Endodermal cell (in vitro differentiated cells): ENCODE measurements around the gene CHAT. TPM values are rescaled to one million over a fixed set of nuclear protein-coding genes. Genes with fewer than 3 reads are reported as not detected.
A peak's percentile ranks its signal among the peaks of the same experiment; 100 is the strongest.

Experiments used
- DNase-seq: peaks from one replicate; pipeline ENCODE4 v3.0.0-alpha.2; 2017
- H3K27ac ChIP-seq: 2 replicates; pipeline ENCODE4 v1.5.1; 2013; ENCODE audit warnings: mild to moderate bottlenecking, low read depth, low read length, moderate library complexity
- H3K27me3 ChIP-seq: 2 replicates; pipeline ENCODE4 v1.6.1; 2013; ENCODE audit warnings: mild to moderate bottlenecking, low read length, moderate library complexity; ENCODE audit not compliant: insufficient read depth, control insufficient read depth, poor library complexity, severe bottlenecking
- H3K36me3 ChIP-seq: 2 replicates; pipeline ENCODE4 v1.7.0; 2013; ENCODE audit warnings: mild to moderate bottlenecking, low read length, moderate library complexity; ENCODE audit not compliant: control insufficient read depth, insufficient read depth
- H3K4me1 ChIP-seq: one replicate; pipeline ENCODE4 v1.7.0; 2013; ENCODE audit warnings: low read length; ENCODE audit not compliant: control insufficient read depth, insufficient read depth
- H3K4me3 ChIP-seq: 2 replicates; pipeline ENCODE4 v1.5.1; 2013; ENCODE audit warnings: mild to moderate bottlenecking, low read length, moderate library complexity
- H3K9ac ChIP-seq: 2 replicates; pipeline ENCODE4 v1.6.1; 2013; ENCODE audit warnings: mild to moderate bottlenecking, low read length, moderate library complexity; ENCODE audit not compliant: poor library complexity, severe bottlenecking; ENCODE audit errors: extremely low read depth
- H3K9me3 ChIP-seq: 2 replicates; pipeline ENCODE4 v1.6.1; 2013; ENCODE audit warnings: mild to moderate bottlenecking, low read length, moderate library complexity; ENCODE audit not compliant: control insufficient read depth
- H3K27ac Mint-ChIP-seq: 2 replicates; pipeline ENCODE4 v1.8.0; 2020; ENCODE audit warnings: mixed read lengths
- H3K27me3 Mint-ChIP-seq: 2 replicates; pipeline ENCODE4 v1.8.0; 2021; ENCODE audit warnings: mild to moderate bottlenecking, mixed read lengths; ENCODE audit not compliant: insufficient read depth
- H3K36me3 Mint-ChIP-seq: 2 replicates; pipeline ENCODE4 v1.8.0; 2020; ENCODE audit warnings: low read depth, mixed read lengths
- H3K4me1 Mint-ChIP-seq: 2 replicates; pipeline ENCODE4 v1.8.0; 2020; ENCODE audit warnings: mixed read lengths
- H3K4me3 Mint-ChIP-seq: 2 replicates; pipeline ENCODE4 v1.8.0; 2020; ENCODE audit warnings: mild to moderate bottlenecking, moderate library complexity, mixed read lengths
- H3K9me3 Mint-ChIP-seq: 2 replicates; pipeline ENCODE4 v1.8.0; 2020; ENCODE audit warnings: mild to moderate bottlenecking, mixed read lengths
- CTCF ChIP-seq: fragments of 200-600 bp; sonication (generic); conservative IDR thresholded peaks from 2 replicates; pipeline ENCODE4 v1.5.0; 2021; ENCODE audit warnings: antibody characterized with exemption, mild to moderate bottlenecking
- WGBS, 2 experiments: methylation state at CpG; one replicate each; pipeline versions ENCODE4 v1.1.5 to v1.1.7; 2013; ENCODE audit warnings: missing lambda C conversion rate in 2 of 2, mixed read lengths in 1 of 2; ENCODE audit not compliant: insufficient coverage in 1 of 2, insufficient read length in 1 of 2; 5-methylcytosine and 5-hydroxymethylcytosine counted together
- total RNA-seq, 2 donors: library from RNA; stranded (reverse); fragmentation: NEBNext Ultra II Directional in 1 of 2; extraction: Animal tissue kit (Norgen Biotek cat#: 25700) in 1 of 2; gene quantifications; 2 replicates in 1 of 2; 3 replicates in 1 of 2; pipeline ENCODE4 v1.2.1, GENCODE V29; 2021

The CHAT gene
- total RNA-seq, 2 donors from 2014 or later: not detected

- H3K27me3 ChIP-seq: peaks cover 98% of the 10 kb centered on the region
- H3K36me3 ChIP-seq: no peaks in the 10 kb centered on the region
- H3K4me3 Mint-ChIP-seq: no peak overlapping the region
- WGBS, 2 experiments: 79 to 89% methylated on average over 4 to 5 of the region's 5 CpGs
- no peak overlapping the region for H3K4me3 ChIP-seq
- peaks cover 16% of the 10 kb centered on the region for H3K9me3 Mint-ChIP-seq
- peak; percentile 31 for DNase-seq
- no peak overlapping the region for H3K27ac Mint-ChIP-seq
- no peak overlapping the region for H3K27ac ChIP-seq
- H3K27me3 Mint-ChIP-seq: peaks cover 99% of the 10 kb centered on the region
- no peaks in the 10 kb centered on the region for H3K9me3 ChIP-seq
- TF ChIP-seq CTCF: no peak
- H3K9ac ChIP-seq: no peak overlapping the region
- H3K36me3 Mint-ChIP-seq: peaks cover 3% of the 10 kb centered on the region
- H3K4me1 ChIP-seq: no peaks in the 10 kb centered on the region
- H3K4me1 Mint-ChIP-seq: peaks cover 14% of the 10 kb centered on the region
Observed at GRCh38 chr10:49615213-49615612, 1.4 kb downstream of the CHAT start.

GRCh38 chr10:49615721-49616120 lies 1.9 kb downstream of the CHAT start:
- Mint-ChIP-seq H3K27me3 (peaks cover 97% of the 10 kb centered on the region), H3K4me1 (peaks cover 14% of the 10 kb centered on the region), H3K27ac (no peak overlapping the region), H3K4me3 (no peak overlapping the region), H3K36me3 (peaks cover 3% of the 10 kb centered on the region), H3K9me3 (peaks cover 16% of the 10 kb centered on the region)
- no peak for TF ChIP-seq CTCF
- Histone ChIP-seq H3K36me3 (no peaks in the 10 kb centered on the region), H3K27ac (no peak overlapping the region), H3K4me1 (no peaks in the 10 kb centered on the region), H3K9me3 (no peaks in the 10 kb centered on the region), H3K9ac (no peak overlapping the region), H3K27me3 (peaks cover 93% of the 10 kb centered on the region), H3K4me3 (no peak overlapping the region)
- DNase-seq: peak; percentile 25
- WGBS, 2 experiments: 84% methylated on average over 5 of the region's 5 CpGs; no CpG with 5 or more reads in 1 of the 2 experiments

GRCh38 chr10:49616421-49617101 lies 2.7 kb downstream of the CHAT start:
- Histone ChIP-seq H3K27ac (no peak overlapping the region), H3K27me3 (peaks cover 85% of the 10 kb centered on the region), H3K4me1 (no peaks in the 10 kb centered on the region), H3K4me3 (no peak overlapping the region), H3K9ac (no peak overlapping the region), H3K36me3 (no peaks in the 10 kb centered on the region), H3K9me3 (no peaks in the 10 kb centered on the region)
- Mint-ChIP-seq H3K4me1 (peaks cover 14% of the 10 kb centered on the region), H3K9me3 (peaks cover 11% of the 10 kb centered on the region), H3K4me3 (no peak overlapping the region), H3K27me3 (peaks cover 89% of the 10 kb centered on the region), H3K27ac (no peak overlapping the region), H3K36me3 (peaks cover 3% of the 10 kb centered on the region)
- 84% methylated on average over 6 of the region's 6 CpGs; no CpG with 5 or more reads in 1 of the 2 experiments for WGBS, 2 experiments
- DNase-seq: peak; percentile 49
- peak; percentile 43 for TF ChIP-seq CTCF
